ENCODE measurements around the gene CD2BP2. TPM values are rescaled to one million over a fixed set of nuclear protein-coding genes. Genes with fewer than 3 reads are reported as not detected.

The CD2BP2 gene
- total RNA-seq, 2 donors from 2014 or later: 32.9 to 46.4 TPM

GRCh38 chr16:30368122-30368791, 13.1 kb upstream of the CD2BP2 start:
- TF ChIP-seq CTCF (IDR thresholded peaks at IDR 0.05) (no peak), POLR2AphosphoS5 (IDR thresholded peaks at IDR 0.05) (no peak), POLR2A (IDR thresholded peaks at IDR 0.05) (no peak)
- 3% methylated on average over 8 of the region's 8 CpGs for WGBS
- no peaks in the 10 kb centered on the region for H3K36me3 ChIP-seq
- intact Hi-C loops (cut with DNase I): no loop called here
- H3K27me3 ChIP-seq (replicated peaks; ENCODE audit: insufficient read depth): no peaks in the 10 kb centered on the region
- DNase-seq (ENCODE audit: low spot score): no peak
- H3K9me3 ChIP-seq: no peaks in the 10 kb centered on the region
- peak overlapping the region; percentile 68 to 83 for H3K4me3 ChIP-seq
- peak overlapping the region in 1 of 2 donors; percentile 74 for H3K27ac ChIP-seq
- H3K4me1 ChIP-seq (replicated peaks): peaks cover 19% of the 10 kb centered on the region

- H3K9me3 ChIP-seq: no peaks in the 10 kb centered on the region
- no peaks in the 10 kb centered on the region for H3K27me3 ChIP-seq (replicated peaks; ENCODE audit: insufficient read depth)
- H3K27ac ChIP-seq: no peak overlapping the region
- 58% methylated on average over 10 of the region's 10 CpGs for WGBS
- H3K36me3 ChIP-seq: no peaks in the 10 kb centered on the region
- intact Hi-C loops (cut with DNase I): no loop called here
- TF ChIP-seq CTCF (IDR thresholded peaks at IDR 0.05) (no peak), POLR2A (IDR thresholded peaks at IDR 0.05) (no peak), POLR2AphosphoS5 (IDR thresholded peaks at IDR 0.05) (no peak)
- H3K4me3 ChIP-seq: peak overlapping the region; percentile 68 to 83
- DNase-seq (ENCODE audit: low spot score): no peak
- peaks cover 19% of the 10 kb centered on the region for H3K4me1 ChIP-seq (replicated peaks)
Observed at GRCh38 chr16:30367349-30368009, 12.4 kb upstream of the CD2BP2 start.

GRCh38 chr16:30366511-30366910, 11.4 kb upstream of the CD2BP2 start:
- H3K36me3 ChIP-seq: no peaks in the 10 kb centered on the region

GRCh38 chr16:30365200-30365599, 10.1 kb upstream of the CD2BP2 start:
- peaks cover 15% of the 10 kb centered on the region for H3K4me1 ChIP-seq (replicated peaks)
- WGBS: 68% methylated on average over 10 of the region's 10 CpGs
- no peak overlapping the region for H3K4me3 ChIP-seq
- H3K36me3 ChIP-seq: no peaks in the 10 kb centered on the region
- H3K27ac ChIP-seq: no peak overlapping the region
- H3K9me3 ChIP-seq: no peaks in the 10 kb centered on the region
- no peaks in the 10 kb centered on the region for H3K27me3 ChIP-seq (replicated peaks; ENCODE audit: insufficient read depth)
- no peak for DNase-seq (ENCODE audit: low spot score)
- intact Hi-C loops (cut with DNase I): no loop called here
- TF ChIP-seq CTCF (IDR thresholded peaks at IDR 0.05) (no peak), POLR2A (IDR thresholded peaks at IDR 0.05) (no peak), POLR2AphosphoS5 (IDR thresholded peaks at IDR 0.05) (no peak)

More at GRCh38 chr16:30366511-30366910, 11.4 kb upstream of the CD2BP2 start:
- Histone ChIP-seq H3K4me3 (no peak overlapping the region), H3K4me1 (replicated peaks) (peaks cover 19% of the 10 kb centered on the region), H3K27ac (no peak overlapping the region), H3K9me3 (no peaks in the 10 kb centered on the region), H3K27me3 (replicated peaks; ENCODE audit: insufficient read depth) (no peaks in the 10 kb centered on the region)
- WGBS: 69% methylated on average over 4 of the region's 4 CpGs
- intact Hi-C loops (cut with DNase I): no loop called here
- DNase-seq (ENCODE audit: low spot score): no peak
- no peak for TF ChIP-seq POLR2A (IDR thresholded peaks at IDR 0.05)
- TF ChIP-seq POLR2AphosphoS5 (IDR thresholded peaks at IDR 0.05): no peak
- no peak for TF ChIP-seq CTCF (IDR thresholded peaks at IDR 0.05)

GRCh38 chr16:30361180-30361579, 6.1 kb upstream of the CD2BP2 start:
- WGBS: 94% methylated on average over 7 of the region's 7 CpGs
- TF ChIP-seq POLR2AphosphoS5 (IDR thresholded peaks at IDR 0.05) (no peak), CTCF (IDR thresholded peaks at IDR 0.05) (no peak), POLR2A (IDR thresholded peaks at IDR 0.05) (no peak)
- Histone ChIP-seq H3K4me3 (no peak overlapping the region), H3K4me1 (replicated peaks) (no peaks in the 10 kb centered on the region), H3K36me3 (no peaks in the 10 kb centered on the region), H3K27ac (no peak overlapping the region), H3K27me3 (replicated peaks; ENCODE audit: insufficient read depth) (no peaks in the 10 kb centered on the region), H3K9me3 (no peaks in the 10 kb centered on the region)
- intact Hi-C loops (cut with DNase I): no loop called here
- no peak for DNase-seq (ENCODE audit: low spot score)
